ENCODE results near the gene CASKIN1. TPM values are rescaled to one million over a fixed set of nuclear protein-coding genes. Genes with fewer than 3 reads are reported as not detected.

The CASKIN1 gene
- polyA plus RNA-seq, 3 donors, result not detected

- no peak for TF ChIP-seq CTCF (IDR thresholded peaks at IDR 0.05)
- H3K36me3 ChIP-seq (replicated peaks in 1 of 2; ENCODE audit: control insufficient read depth in 1 of 2, insufficient read depth in 2 of 2, low read length in 2 of 2), result peaks cover 16 to 25% of the 10 kb centered on the region in 2 donors
- no peak overlapping the region for H3K27ac ChIP-seq (ENCODE audit: low read depth in 1 of 2, low read length in 2 of 2)
- no peaks in the 10 kb centered on the region for H4K20me1 ChIP-seq (ENCODE audit: insufficient read depth, low read length)
- H3K4me3 Mint-ChIP-seq, result no peak overlapping the region
- H3K27ac Mint-ChIP-seq, result no peak overlapping the region
- H3K4me1 ChIP-seq (ENCODE audit: control insufficient read depth in 1 of 2, insufficient read depth in 2 of 2, low read length in 2 of 2), result no peaks in the 10 kb centered on the region
- H3K36me3 Mint-ChIP-seq, result peaks cover 14 to 21% of the 10 kb centered on the region in 2 donors
- no peak overlapping the region for H3K9ac ChIP-seq (ENCODE audit: insufficient read depth, low read length, poor library complexity, severe bottlenecking)
- H3K27me3 ChIP-seq (ENCODE audit: control insufficient read depth in 2 of 2, insufficient read depth in 2 of 2, low read length in 2 of 2), result peaks cover 0 to 3% of the 10 kb centered on the region in 2 donors
- H3K79me2 ChIP-seq (ENCODE audit: insufficient read depth, low read length), result no peaks in the 10 kb centered on the region
- no peak overlapping the region for H3K4me3 ChIP-seq (replicated peaks in 1 of 3; ENCODE audit: low read depth in 2 of 3, low read length in 3 of 3)
- no peak overlapping the region for H2AFZ ChIP-seq (ENCODE audit: insufficient read depth, low read depth, low read length, poor library complexity, severe bottlenecking)
- intact Hi-C loops (cut with micrococcal nuclease), result no loop called here
- H3K9me3 ChIP-seq (replicated peaks in 1 of 2; ENCODE audit: control insufficient read depth in 1 of 2, insufficient read depth in 1 of 2, low read length in 2 of 2), result no peaks in the 10 kb centered on the region
- no peak for DNase-seq
- peaks cover 0 to 5% (median 3%) of the 10 kb centered on the region in 3 donors for H3K27me3 Mint-ChIP-seq (ENCODE audit: low read depth in 3 of 3)
- H3K4me1 Mint-ChIP-seq, result no peaks in the 10 kb centered on the region
- H3K4me2 ChIP-seq (replicated peaks; ENCODE audit: extremely low read depth, low read length, poor library complexity, severe bottlenecking), result no peak overlapping the region
- peaks cover 0 to 2% (median 0%) of the 10 kb centered on the region in 7 donors for H3K9me3 Mint-ChIP-seq
- 97% methylated on average over 43 of the region's 43 CpGs for WGBS (ENCODE audit: insufficient coverage)
These were observed 15.9 kb downstream of the CASKIN1 start for GRCh38 chr16:2180461-2180860.

- no peak overlapping the region for H3K4me3 ChIP-seq (replicated peaks in 1 of 3; ENCODE audit: low read depth in 2 of 3, low read length in 3 of 3)
- no peaks in the 10 kb centered on the region for H3K9me3 ChIP-seq (replicated peaks in 1 of 2; ENCODE audit: control insufficient read depth in 1 of 2, insufficient read depth in 1 of 2, low read length in 2 of 2)
- Mint-ChIP-seq H3K27ac (no peak overlapping the region), H3K4me3 (no peak overlapping the region), H3K4me1 (no peaks in the 10 kb centered on the region), H3K9me3 (peaks cover 0 to 2% (median 0%) of the 10 kb centered on the region in 7 donors), H3K27me3 (ENCODE audit: low read depth in 3 of 3) (peaks cover 0 to 3% (median 2%) of the 10 kb centered on the region in 3 donors), H3K36me3 (peaks cover 19 to 30% of the 10 kb centered on the region in 2 donors)
- intact Hi-C loops (cut with micrococcal nuclease), result no loop called here
- DNase-seq, result no peak
- peaks cover 0 to 3% of the 10 kb centered on the region in 2 donors for H3K27me3 ChIP-seq (ENCODE audit: control insufficient read depth in 2 of 2, insufficient read depth in 2 of 2, low read length in 2 of 2)
- no peak overlapping the region for H3K27ac ChIP-seq (ENCODE audit: low read depth in 1 of 2, low read length in 2 of 2)
- no peaks in the 10 kb centered on the region for H3K4me1 ChIP-seq (ENCODE audit: control insufficient read depth in 1 of 2, insufficient read depth in 2 of 2, low read length in 2 of 2)
- H4K20me1 ChIP-seq (ENCODE audit: insufficient read depth, low read length), result no peaks in the 10 kb centered on the region
- 98% methylated on average over 31 of the region's 31 CpGs for WGBS (ENCODE audit: insufficient coverage)
- H2AFZ ChIP-seq (ENCODE audit: insufficient read depth, low read depth, low read length, poor library complexity, severe bottlenecking), result no peak overlapping the region
- H3K9ac ChIP-seq (ENCODE audit: insufficient read depth, low read length, poor library complexity, severe bottlenecking), result no peak overlapping the region
- no peak overlapping the region for H3K4me2 ChIP-seq (replicated peaks; ENCODE audit: extremely low read depth, low read length, poor library complexity, severe bottlenecking)
- H3K36me3 ChIP-seq (replicated peaks in 1 of 2; ENCODE audit: control insufficient read depth in 1 of 2, insufficient read depth in 2 of 2, low read length in 2 of 2), result peaks cover 25 to 34% of the 10 kb centered on the region in 2 donors
- TF ChIP-seq CTCF (IDR thresholded peaks at IDR 0.05), result no peak
- H3K79me2 ChIP-seq (ENCODE audit: insufficient read depth, low read length), result no peaks in the 10 kb centered on the region
These were observed 16.8 kb downstream of the CASKIN1 start for GRCh38 chr16:2179576-2179975.

Data from CD14-positive monocyte (primary cell).